ENCODE data around the gene SERTAD4.

DNA sequence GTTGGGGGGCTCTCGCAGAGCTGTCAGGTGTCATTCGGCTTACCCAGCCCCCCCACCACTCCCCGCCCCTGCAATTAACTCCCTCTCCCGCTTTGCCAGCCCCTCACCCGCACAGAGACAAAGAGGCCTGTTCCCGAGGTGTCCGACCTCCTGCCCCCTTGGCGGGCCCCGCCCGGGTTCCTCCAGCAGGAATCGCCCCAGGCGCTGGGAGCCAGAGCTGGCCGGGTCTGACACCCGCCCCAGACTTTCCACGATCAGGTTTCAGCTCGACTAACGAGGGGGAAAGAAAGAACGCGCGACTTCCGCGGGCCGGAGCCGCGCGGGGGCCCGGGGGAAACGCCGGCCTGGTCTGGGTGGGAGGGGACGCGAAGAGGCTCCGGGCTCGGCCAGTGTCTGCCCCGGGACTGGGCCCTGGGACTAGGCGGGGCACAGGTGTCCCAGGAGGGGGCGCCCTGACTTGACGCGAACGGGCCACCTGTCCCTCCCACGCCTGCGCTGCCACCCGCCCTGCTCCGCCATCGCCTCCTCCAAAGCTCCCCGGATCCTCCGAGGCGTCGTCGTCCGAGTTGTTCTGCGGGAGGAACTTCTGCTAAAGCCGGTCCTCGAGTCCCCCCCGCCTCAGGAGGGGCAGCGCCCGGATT lies 59.8 kb downstream of the SERTAD4 start:
- TF ChIP-seq RAD21 (IDR thresholded peaks at IDR 0.05; ENCODE audit: low read depth) (no peak), TEAD4 (IDR thresholded peaks at IDR 0.05) (no peak)
